ENCODE data around the gene VBP1. TPM values are rescaled to one million over a fixed set of nuclear protein-coding genes. Genes with fewer than 3 reads are reported as not detected.

The VBP1 gene, protein sequence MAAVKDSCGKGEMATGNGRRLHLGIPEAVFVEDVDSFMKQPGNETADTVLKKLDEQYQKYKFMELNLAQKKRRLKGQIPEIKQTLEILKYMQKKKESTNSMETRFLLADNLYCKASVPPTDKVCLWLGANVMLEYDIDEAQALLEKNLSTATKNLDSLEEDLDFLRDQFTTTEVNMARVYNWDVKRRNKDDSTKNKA
- total RNA-seq (10 to 100 TPM; 62.4 to 85.0 (median 73.0) TPM), polyA plus RNA-seq (10 to 100 TPM; 21.4 to 57.0 TPM)
- long read RNA-seq, donor 1, transcript VBP1-201 (6 exons, 1,686 nt): major isoform, 55 of 59 reads
- long read RNA-seq, donor 1, partial matches to known transcripts: 1 of 59 reads
- long read RNA-seq, donor 1, other reads (novel, unspliced or antisense): 3 of 59 reads
- long read RNA-seq, donor 2, transcript VBP1-201 (6 exons, 1,686 nt): major isoform, 56 of 63 reads
- long read RNA-seq, donor 2, partial matches to known transcripts: 0 of 63 reads
- long read RNA-seq, donor 2, other reads (novel, unspliced or antisense): 6 of 63 reads
- long read RNA-seq, donor 3, transcript VBP1-201 (6 exons, 1,686 nt): major isoform, 228 of 238 reads
- long read RNA-seq, donor 3, partial matches to known transcripts: 1 of 238 reads
- long read RNA-seq, donor 3, other reads (novel, unspliced or antisense): 9 of 238 reads

DNA sequence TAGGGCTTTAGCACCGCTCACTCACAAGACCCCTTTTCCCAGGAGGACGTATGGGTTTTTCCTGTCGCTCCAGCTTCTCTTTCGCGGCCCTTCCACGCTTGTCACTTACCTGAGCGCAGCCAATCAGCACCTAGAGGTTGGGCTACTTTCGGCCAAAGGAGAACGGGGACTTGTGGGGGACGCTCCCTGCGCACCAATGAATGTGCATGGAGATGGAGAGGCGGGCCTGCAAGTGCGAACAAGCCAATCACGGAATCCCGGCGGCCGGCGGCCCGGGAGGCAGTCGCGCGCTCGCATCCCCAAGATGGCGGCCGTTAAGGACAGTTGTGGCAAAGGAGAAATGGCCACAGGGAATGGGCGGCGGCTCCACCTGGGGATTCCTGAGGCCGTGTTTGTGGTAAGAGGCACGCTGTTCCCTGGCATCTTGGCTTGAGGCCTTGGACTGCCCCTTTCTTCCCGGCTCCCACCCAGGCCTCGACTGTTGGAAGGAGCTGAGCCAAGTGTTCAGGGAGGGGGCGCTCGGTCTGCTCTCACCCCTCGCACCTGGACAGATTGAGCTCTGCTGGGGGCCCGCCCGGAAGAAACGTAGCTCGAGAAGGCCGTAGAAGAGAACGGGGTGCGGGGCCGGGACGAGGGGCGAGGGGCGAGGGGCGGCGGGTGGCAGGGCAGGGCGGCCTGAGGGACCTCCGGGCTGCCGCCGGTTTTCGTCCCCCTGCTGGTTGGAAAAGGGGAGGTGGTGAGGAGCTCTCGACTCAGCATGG is at the start of gene VBP1:
TSS of gene VBP1 (plus strand) at position 282 of the 761 bp plus-strand sequence. CDS start at position 305, 23 bp downstream.
- intact Hi-C loops (cut with DNase I): loop anchor here in 1 of 10 donors (10.0 kb wide), 1 partner anchor 142 kb away; the partner anchor contains the start of genes BRCC3, CMC4 and MTCP1
- TF ChIP-seq, protein P1, sequence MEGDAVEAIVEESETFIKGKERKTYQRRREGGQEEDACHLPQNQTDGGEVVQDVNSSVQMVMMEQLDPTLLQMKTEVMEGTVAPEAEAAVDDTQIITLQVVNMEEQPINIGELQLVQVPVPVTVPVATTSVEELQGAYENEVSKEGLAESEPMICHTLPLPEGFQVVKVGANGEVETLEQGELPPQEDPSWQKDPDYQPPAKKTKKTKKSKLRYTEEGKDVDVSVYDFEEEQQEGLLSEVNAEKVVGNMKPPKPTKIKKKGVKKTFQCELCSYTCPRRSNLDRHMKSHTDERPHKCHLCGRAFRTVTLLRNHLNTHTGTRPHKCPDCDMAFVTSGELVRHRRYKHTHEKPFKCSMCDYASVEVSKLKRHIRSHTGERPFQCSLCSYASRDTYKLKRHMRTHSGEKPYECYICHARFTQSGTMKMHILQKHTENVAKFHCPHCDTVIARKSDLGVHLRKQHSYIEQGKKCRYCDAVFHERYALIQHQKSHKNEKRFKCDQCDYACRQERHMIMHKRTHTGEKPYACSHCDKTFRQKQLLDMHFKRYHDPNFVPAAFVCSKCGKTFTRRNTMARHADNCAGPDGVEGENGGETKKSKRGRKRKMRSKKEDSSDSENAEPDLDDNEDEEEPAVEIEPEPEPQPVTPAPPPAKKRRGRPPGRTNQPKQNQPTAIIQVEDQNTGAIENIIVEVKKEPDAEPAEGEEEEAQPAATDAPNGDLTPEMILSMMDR (IDR thresholded peaks at IDR 0.05): peak; percentile 16 to 64 (median 51)
- peak; percentile 97 to 100 (median 99) for ATAC-seq
- Histone ChIP-seq H3K27ac (peak within 1 kb of the TSS; percentile 72 to 93 (median 90)), H3K36me3 (peaks cover 0 to 13% (median 0%) of the 10 kb centered on the region in 9 donors), H3K27me3 (no peaks in the 10 kb centered on the region), H3K4me3 (peak within 1 kb of the TSS; percentile 50 to 81 (median 75)), H3K9me3 (no peaks in the 10 kb centered on the region), H3K4me1 (peaks cover 0 to 27% (median 21%) of the 10 kb centered on the region in 9 donors)
- peak; percentile 87 to 92 for DNase-seq
- WGBS, 2 donors: 0 to 1% methylated on average over 42 to 52 of the region's 53 CpGs

DNA sequence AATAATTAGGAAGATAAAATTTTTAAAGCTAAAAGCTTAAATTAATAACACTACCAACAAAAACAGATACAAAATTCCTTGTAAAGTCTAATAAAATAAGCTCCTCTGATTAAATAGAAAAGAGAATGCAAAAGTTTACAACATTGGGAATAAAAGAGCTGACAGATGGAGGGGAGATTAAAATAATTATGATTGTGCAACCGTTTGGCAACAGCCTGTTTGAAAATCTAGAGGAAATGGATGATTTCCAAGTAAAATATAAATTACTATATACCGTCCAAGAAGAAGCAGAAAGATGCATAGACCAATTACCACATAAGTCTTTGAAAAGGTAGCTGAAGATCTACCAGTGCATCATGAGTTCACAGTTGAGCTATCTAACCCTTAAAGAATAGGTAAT is 46.4 kb upstream of the VBP1 start:
- H3K4me1 ChIP-seq: no peaks in the 10 kb centered on the region
- no peaks in the 10 kb centered on the region for H3K36me3 ChIP-seq
- intact Hi-C loops (cut with DNase I): no loop called here
- no peaks in the 10 kb centered on the region for H3K27me3 ChIP-seq
- no peak for ATAC-seq
- no peak for DNase-seq
- no peaks in the 10 kb centered on the region for H3K9me3 ChIP-seq
- H3K27ac ChIP-seq: no peak overlapping the region
- H3K4me3 ChIP-seq: no peak overlapping the region
- TF ChIP-seq, protein P1 (IDR thresholded peaks at IDR 0.05): no peak
- whole genome bisulfite sequencing, 2 donors: 34 to 40% methylated on average over 2 of the region's 2 CpGs

DNA sequence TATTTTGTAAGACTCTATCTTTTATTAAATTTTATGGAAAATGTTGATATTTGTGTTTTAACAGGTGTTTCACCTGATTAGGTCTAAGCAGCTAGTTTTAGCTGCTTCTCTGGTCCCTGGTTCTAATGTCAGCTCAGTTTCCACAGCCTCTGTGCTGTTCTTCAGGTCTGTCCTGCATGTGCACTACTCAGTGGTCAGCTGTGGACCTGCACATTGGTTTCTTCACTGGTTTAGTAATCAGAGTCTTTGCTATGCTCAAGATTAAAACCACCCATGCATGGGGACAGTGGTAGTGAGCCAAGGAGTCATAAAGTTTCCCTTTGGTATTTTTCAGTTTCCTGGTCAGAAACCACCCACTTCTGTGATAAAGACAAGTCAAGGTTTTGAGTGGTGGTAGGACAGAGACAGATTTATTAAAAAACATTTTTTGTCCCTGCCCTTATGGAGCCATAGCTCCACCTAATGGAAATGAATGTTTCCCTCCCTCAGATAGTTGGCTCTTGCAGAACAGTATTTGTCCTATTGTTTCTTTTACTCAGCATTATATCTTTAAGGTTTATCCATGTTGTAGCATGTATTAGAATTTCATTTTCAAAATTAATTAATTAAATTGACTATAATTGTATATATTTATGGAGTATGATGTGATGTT is 36.8 kb upstream of the VBP1 start:
- peaks cover 0 to 4% (median 0%) of the 10 kb centered on the region in 11 donors for H3K9me3 ChIP-seq
- ATAC-seq (no peak), DNase-seq (no peak)
- no peaks in the 10 kb centered on the region for H3K4me1 ChIP-seq
- no peaks in the 10 kb centered on the region for H3K36me3 ChIP-seq
- no peak overlapping the region for H3K27ac ChIP-seq
- no peak overlapping the region for H3K4me3 ChIP-seq
- intact Hi-C loops (cut with DNase I): no loop called here
- H3K27me3 ChIP-seq: no peaks in the 10 kb centered on the region
- TF ChIP-seq, protein P1 (IDR thresholded peaks at IDR 0.05): peak in 4 of 9 donors; percentile 16 to 34 (median 26)

Measured in heart right ventricle (tissue), 16 donors.